Measurements from ENCODE around the gene CCND1.

CCND1 gene

DNA sequence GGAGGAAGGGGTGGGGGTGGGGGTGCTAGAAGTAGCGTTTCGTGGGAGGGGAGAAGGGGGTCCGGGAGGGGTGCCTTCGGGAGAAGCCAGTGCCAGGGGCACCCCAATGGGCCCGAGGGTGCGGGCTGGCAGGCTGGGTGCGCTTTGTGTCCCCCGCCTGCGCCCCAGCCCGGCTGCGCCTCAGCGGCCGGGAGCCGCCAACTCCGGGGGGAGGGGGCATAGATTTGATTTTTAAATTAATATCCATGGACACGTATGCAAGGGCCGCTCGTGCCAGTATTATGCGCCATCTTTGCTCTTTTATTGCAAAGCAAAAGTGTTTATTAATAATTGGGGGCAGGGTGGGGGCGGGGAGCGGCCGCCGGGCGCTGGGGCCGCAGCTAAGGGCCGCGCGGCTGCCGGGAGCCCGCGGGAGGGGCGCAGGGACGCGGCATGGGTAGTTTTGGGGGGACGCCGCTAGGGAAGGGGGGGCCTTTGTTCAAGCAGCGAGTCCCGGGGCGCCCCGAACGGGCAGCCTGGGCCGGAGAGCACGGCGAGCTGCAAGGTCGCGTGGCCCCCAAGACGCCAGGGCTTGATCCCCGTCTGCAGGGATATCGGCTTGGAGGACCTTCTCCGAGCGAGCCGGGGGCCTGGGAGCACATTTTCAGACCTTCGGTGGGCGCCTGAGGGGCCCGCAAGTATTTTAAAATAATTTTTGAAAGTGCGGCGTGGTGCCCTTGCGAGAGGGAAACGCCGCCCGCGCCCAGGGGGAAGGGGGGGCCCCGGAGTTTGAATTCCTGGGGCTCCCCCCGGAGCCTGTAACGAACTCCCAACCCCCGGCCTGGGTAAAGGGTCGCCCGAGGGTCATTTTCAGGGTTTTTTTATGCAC, 959 bp downstream of the CCND1 start:
- TF ChIP-seq, protein P1, sequence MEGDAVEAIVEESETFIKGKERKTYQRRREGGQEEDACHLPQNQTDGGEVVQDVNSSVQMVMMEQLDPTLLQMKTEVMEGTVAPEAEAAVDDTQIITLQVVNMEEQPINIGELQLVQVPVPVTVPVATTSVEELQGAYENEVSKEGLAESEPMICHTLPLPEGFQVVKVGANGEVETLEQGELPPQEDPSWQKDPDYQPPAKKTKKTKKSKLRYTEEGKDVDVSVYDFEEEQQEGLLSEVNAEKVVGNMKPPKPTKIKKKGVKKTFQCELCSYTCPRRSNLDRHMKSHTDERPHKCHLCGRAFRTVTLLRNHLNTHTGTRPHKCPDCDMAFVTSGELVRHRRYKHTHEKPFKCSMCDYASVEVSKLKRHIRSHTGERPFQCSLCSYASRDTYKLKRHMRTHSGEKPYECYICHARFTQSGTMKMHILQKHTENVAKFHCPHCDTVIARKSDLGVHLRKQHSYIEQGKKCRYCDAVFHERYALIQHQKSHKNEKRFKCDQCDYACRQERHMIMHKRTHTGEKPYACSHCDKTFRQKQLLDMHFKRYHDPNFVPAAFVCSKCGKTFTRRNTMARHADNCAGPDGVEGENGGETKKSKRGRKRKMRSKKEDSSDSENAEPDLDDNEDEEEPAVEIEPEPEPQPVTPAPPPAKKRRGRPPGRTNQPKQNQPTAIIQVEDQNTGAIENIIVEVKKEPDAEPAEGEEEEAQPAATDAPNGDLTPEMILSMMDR (IDR thresholded peaks at IDR 0.05; ENCODE audit: low read depth, low read length, missing control alignments), result no peak
- no peak for DNase-seq (ENCODE audit: low read depth)
- H3K4me3 ChIP-seq (ENCODE audit: low read depth, low read length), result peak overlapping the region; percentile 55

DNA sequence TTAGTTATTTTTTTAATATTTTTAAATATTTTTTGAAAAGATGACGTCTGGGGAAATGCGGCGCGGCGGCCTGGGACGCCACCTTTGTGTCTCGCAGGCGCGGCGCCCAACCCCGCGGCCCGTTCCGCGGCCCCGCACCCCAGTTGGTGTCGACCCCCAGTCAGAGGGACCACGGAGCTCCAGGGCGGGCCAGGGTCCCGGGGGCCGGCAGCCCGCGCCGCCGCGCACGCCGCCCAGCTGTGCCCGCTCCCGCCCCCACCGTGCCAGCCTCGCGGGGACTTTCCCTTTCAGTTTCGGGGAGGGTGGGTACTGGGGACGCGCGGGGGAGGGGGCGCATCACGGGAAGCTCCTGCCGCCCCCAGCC, 1.6 kb downstream of the CCND1 start:
- no peak for DNase-seq (ENCODE audit: low read depth)
- TF ChIP-seq, protein P1 (IDR thresholded peaks at IDR 0.05; ENCODE audit: low read depth, low read length, missing control alignments), result no peak
- peak overlapping the region; percentile 55 for H3K4me3 ChIP-seq (ENCODE audit: low read depth, low read length)

DNA sequence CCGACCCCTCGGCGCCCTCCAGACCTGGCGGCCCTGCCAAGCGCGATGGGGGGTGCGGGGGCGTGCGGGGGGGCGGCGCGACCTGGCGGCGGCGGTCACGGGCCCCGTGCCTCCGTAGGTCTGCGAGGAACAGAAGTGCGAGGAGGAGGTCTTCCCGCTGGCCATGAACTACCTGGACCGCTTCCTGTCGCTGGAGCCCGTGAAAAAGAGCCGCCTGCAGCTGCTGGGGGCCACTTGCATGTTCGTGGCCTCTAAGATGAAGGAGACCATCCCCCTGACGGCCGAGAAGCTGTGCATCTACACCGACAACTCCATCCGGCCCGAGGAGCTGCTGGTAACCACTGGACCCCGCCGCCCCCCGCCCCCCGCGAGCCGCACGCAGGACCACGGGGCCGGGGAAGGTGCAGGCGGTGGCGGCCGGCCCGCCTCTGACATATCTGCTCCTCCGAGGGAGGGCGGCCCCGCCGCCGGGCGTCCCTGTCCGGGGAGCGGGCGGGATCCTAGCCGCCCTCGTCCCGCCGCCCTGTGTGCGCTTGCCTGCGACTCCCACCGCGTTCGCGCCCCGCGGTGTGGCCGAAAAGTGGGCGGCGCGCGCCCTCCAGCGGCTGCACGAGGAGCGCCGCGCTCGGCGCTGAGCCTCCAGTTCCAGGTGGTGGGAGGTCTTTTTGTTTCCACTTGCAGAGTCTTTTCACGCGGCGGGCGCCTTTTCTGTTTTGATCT, 2.1 kb downstream of the CCND1 start:
- H3K4me3 ChIP-seq (ENCODE audit: low read depth, low read length), result peak overlapping the region; percentile 55
- peak; percentile 26 for DNase-seq (ENCODE audit: low read depth)
- TF ChIP-seq, protein P1 (IDR thresholded peaks at IDR 0.05; ENCODE audit: low read depth, low read length, missing control alignments), result peak; percentile 86

DNA sequence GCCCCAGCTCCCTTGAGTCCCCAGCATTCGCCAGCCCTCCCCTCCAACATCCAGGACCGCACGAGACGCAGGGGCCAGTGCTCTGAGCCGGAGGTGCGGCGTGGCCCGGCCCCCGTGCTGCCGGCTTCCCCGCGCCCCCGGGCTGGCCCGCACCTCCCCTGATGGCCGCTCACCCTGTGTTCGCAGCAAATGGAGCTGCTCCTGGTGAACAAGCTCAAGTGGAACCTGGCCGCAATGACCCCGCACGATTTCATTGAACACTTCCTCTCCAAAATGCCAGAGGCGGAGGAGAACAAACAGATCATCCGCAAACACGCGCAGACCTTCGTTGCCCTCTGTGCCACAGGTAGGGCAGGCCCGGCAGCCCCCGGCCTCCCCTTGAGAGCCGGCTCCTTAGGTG, 2.7 kb downstream of the CCND1 start:
- TF ChIP-seq, protein P1 (IDR thresholded peaks at IDR 0.05; ENCODE audit: low read depth, low read length, missing control alignments), result no peak
- no peak for DNase-seq (ENCODE audit: low read depth)
- no peak overlapping the region for H3K4me3 ChIP-seq (ENCODE audit: low read depth, low read length)

DNA sequence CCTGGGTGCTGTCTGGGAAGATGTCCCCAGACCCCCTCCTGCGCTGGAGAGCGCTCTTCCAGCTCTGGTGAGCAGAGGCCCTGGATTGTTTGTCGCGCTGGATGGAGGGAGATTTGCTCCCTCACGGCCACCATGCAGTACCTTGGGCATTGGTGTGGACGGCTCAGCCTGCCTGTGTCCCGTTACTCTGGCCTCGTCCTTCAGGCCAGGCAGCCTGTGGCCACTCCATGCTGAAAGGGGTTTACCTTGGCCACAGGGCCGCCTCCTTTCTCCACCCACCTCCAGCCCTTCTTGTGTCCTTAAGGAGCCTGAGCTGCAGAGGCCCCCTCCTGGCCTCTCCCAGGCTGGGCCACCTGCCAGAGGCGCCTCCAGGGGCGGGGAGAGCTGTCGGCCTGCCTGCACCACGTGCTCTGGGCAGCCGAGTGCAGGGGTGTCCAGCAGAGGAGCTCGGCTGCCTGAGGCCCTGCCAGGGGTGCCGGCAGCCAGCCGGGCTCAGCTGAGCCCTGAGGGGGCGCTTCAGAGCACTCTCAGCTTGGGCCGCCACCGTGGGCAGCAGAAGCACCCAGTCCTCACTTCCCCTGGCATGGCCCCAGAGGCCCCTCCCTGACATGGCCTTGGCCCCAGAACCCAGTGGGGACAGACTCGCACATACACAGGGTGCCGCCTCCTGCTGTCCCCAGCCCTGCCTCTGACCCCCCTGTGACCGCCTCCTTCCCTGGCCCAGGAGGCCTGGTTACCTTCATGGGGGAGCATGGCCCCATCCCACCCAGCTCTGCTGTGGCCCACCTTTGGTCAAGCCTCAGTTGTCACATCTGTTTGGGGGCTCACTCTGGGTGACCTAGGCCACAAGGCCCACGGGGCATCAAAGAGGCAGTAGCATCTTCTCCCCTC, 3.4 kb downstream of the CCND1 start:
- H3K4me3 ChIP-seq (ENCODE audit: low read depth, low read length), result no peak overlapping the region
- DNase-seq (ENCODE audit: low read depth), result no peak
- TF ChIP-seq, protein P1 (IDR thresholded peaks at IDR 0.05; ENCODE audit: low read depth, low read length, missing control alignments), result no peak

DNA sequence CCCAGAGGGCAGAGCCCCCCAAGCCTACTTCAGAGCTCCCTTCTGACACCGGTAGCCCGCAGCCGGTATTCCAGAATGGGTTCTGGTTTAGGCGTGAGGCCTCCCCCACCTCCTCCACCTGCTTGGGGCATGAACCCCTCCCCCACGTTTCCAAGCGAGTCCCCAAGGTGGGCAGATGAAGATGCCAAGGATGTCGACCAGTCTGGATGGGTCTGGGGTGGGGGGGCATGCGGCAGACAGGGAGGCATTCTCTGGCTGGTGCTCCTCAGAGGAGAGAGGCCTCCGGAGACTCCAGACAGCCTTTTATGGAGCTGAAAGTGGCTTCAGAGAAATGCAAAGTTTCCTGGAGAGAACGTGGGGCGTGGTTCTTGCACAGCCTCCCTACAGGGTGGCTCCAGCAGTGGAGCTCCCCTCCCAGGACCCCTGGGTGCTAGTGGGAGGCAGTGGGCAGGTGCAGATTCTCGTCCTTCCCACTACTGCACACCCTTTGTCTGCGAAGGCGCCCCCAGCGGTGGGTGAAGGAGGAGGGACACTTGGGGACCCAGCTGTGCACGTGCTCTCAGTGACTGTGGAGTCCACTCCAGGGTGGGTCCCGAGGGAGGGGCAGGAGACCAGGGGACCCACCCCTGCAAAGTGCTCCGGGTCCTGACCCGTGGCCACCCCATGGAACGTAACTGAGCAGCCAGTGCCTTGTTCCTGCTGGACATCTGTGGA, 4.2 kb downstream of the CCND1 start:
- H3K4me3 ChIP-seq (ENCODE audit: low read depth, low read length), result no peak overlapping the region
- TF ChIP-seq, protein P1 (IDR thresholded peaks at IDR 0.05; ENCODE audit: low read depth, low read length, missing control alignments), result no peak
- DNase-seq (ENCODE audit: low read depth), result no peak

Data from GM12864 (cell line).